Progenitor cell of endocrine pancreas (in vitro differentiated cells): ENCODE measurements around the gene RAI1. TPM values are rescaled to one million over a fixed set of nuclear protein-coding genes. Genes with fewer than 3 reads are reported as not detected.

ENCODE experiments used
- DNase-seq: peaks from one replicate; pipeline ENCODE4 v3.0.0; 2021; ENCODE audit warnings: low spot score; ENCODE audit not compliant: unreplicated experiment
- H3K27ac Mint-ChIP-seq: 2 replicates; pipeline ENCODE4 v1.8.0; 2021; ENCODE audit warnings: mild to moderate bottlenecking, moderate library complexity, mixed read lengths
- H3K27me3 Mint-ChIP-seq: 2 replicates; pipeline ENCODE4 v1.8.0; 2021; ENCODE audit warnings: mixed read lengths
- H3K36me3 Mint-ChIP-seq: 2 replicates; pipeline ENCODE4 v1.8.0; 2022; ENCODE audit warnings: mixed read lengths; ENCODE audit not compliant: insufficient read depth
- H3K4me1 Mint-ChIP-seq: 2 replicates; pipeline ENCODE4 v1.8.0; 2021; ENCODE audit warnings: low read depth, mixed read lengths
- H3K4me3 Mint-ChIP-seq: 2 replicates; pipeline ENCODE4 v1.8.0; 2021; ENCODE audit warnings: low read depth, mild to moderate bottlenecking, moderate library complexity, mixed read lengths
- H3K9me3 Mint-ChIP-seq: 2 replicates; pipeline ENCODE4 v1.8.0; 2021; ENCODE audit warnings: low read depth, mixed read lengths
- total RNA-seq: library from RNA; stranded (reverse); gene quantifications from 2 replicates; pipeline ENCODE4 v1.2.1, GENCODE V29; 2021
- TF ChIP-seq, protein P1 (sequence below): fragments of 200-600 bp; sonication (generic); IDR thresholded peaks from one replicate; pipeline ENCODE4 v1.5.0; 2021; ENCODE audit warnings: antibody characterized with exemption, mild to moderate bottlenecking; ENCODE audit not compliant: unreplicated experiment

Gene RAI1
- total RNA-seq, 1 donor from 2014 or later, result 75.0 TPM

DNA sequence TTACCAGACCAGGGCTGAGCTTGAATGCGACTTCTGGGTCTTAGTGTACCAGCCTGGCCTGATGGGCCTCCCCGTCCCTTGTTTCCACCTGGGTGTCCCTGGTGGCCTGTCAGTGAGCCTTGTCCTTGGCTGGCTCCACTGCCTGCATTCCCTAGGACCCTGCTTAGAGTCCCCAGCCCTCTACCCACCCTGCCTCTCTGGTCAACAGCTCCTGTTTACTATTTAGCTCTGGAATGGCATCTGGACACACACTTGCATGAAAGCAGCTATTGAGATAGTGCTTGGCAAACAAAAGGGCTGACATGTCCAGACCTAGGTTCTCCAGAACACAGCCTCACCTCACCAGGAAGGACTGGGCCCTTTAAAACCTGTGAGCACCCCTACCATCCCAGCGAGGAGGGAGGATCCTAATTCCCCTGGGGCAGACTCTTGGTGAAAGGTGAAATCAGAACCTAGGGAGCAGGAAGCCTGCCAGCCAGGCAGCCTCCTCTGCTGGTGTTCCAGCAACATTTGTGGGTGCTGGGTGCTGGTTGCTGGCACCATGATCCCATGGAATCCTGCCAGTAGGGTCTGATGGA is 38.8 kb downstream of the RAI1 start:
- TF ChIP-seq, protein P1, sequence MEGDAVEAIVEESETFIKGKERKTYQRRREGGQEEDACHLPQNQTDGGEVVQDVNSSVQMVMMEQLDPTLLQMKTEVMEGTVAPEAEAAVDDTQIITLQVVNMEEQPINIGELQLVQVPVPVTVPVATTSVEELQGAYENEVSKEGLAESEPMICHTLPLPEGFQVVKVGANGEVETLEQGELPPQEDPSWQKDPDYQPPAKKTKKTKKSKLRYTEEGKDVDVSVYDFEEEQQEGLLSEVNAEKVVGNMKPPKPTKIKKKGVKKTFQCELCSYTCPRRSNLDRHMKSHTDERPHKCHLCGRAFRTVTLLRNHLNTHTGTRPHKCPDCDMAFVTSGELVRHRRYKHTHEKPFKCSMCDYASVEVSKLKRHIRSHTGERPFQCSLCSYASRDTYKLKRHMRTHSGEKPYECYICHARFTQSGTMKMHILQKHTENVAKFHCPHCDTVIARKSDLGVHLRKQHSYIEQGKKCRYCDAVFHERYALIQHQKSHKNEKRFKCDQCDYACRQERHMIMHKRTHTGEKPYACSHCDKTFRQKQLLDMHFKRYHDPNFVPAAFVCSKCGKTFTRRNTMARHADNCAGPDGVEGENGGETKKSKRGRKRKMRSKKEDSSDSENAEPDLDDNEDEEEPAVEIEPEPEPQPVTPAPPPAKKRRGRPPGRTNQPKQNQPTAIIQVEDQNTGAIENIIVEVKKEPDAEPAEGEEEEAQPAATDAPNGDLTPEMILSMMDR, result no peak
- H3K36me3 Mint-ChIP-seq, result peaks cover 2% of the 10 kb centered on the region
- peaks cover 17% of the 10 kb centered on the region for H3K27me3 Mint-ChIP-seq
- no peak overlapping the region for H3K27ac Mint-ChIP-seq
- peaks cover 49% of the 10 kb centered on the region for H3K4me1 Mint-ChIP-seq
- no peak overlapping the region for H3K4me3 Mint-ChIP-seq
- no peak for DNase-seq
- no peaks in the 10 kb centered on the region for H3K9me3 Mint-ChIP-seq

DNA sequence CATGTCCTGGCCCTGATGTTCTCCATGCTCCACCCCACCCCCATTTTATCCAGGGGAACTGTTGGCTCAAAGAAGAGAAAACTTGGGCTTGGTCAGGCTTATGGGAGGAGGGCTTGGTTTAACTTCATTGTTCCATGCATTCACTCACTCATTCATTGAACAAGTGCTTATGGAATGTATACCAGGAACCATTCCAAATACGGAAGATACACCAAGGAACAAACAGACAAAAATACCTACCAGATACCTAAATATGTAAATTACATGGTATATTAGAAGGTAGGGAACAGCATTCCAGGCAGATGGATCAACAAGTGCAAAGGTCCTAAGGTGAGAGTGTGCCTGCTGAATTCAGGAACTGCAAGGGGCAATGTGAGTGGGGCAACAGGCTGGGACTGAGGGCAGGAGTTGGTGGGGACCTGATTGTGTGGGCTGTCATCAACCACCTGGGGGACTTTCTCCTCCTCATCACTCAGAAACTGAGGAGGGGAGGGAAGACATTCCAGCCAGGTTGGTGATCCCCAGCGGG is 39.9 kb downstream of the RAI1 start:
- no peak overlapping the region for H3K4me3 Mint-ChIP-seq
- TF ChIP-seq, protein P1, result no peak
- H3K36me3 Mint-ChIP-seq, result peaks cover 2% of the 10 kb centered on the region
- no peak overlapping the region for H3K27ac Mint-ChIP-seq
- no peaks in the 10 kb centered on the region for H3K9me3 Mint-ChIP-seq
- no peak for DNase-seq
- H3K4me1 Mint-ChIP-seq, result peaks cover 52% of the 10 kb centered on the region
- peaks cover 17% of the 10 kb centered on the region for H3K27me3 Mint-ChIP-seq

DNA sequence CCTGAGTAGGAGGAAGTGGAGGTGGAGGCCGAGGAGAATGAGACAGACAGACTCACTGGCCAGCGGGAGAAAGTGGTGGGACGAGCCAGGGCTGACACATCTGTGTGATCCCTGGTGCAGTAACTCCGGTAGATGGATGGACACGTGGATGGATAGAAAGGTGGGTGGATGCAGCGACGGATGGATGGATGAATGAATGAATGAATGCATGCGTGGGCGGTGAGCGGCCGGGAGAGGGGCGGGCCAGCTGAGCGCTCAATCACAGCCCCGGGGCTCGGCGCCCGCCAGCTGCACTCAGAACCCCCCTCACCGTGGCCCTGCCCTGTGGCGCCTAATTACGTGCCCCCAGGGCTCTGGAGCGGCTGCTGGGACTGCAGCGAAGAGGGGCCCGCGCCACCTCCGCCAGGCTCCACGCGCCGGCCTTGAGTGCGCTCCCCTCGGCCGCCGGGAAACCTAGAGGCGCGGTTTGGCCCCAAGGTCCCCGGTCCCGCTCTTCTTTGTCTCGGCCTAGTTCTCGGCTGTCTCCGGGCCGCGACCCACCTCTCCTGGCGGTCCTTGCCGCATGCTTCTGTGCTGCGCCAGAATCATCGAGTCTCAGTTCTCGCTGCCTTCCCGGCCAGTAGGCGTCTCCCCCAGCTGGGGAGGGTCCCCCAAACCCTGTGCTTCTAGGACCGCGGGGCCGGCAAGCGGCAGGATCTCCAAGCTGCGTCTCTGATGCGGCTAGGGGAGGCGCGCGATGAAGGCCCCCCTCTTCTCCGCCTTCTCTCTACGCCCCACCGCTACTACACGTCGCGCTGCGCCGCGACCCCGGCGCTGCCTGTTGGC is 41.0 kb downstream of the RAI1 start:
- peak overlapping the region; percentile 78 for H3K4me3 Mint-ChIP-seq
- H3K36me3 Mint-ChIP-seq, result peaks cover 2% of the 10 kb centered on the region
- no peaks in the 10 kb centered on the region for H3K9me3 Mint-ChIP-seq
- peak overlapping the region; percentile 70 for H3K27ac Mint-ChIP-seq
- H3K4me1 Mint-ChIP-seq, result peaks cover 46% of the 10 kb centered on the region
- TF ChIP-seq, protein P1, result no peak
- H3K27me3 Mint-ChIP-seq, result peaks cover 17% of the 10 kb centered on the region
- no peak for DNase-seq

DNA sequence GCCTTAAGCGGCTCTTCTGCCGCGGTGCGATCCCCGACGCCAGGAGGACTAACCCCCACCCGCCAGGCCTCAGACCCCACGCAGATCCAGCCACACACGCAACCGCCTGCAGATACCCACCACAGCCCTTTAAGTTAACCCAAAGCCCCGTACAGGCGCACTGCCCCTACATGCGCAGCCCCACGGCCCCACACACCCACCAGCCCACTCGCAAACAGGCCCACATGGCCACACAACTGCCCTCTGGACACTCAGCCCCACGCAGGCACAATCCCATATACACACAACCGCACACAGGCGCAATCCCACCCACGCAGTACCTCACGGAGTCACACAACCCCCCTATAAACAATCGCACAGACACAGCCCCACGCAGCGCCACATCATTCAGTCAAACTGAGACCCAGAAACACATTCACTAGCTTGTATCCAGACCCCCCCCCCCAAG is 41.7 kb downstream of the RAI1 start:
- TF ChIP-seq, protein P1, result no peak
- peaks cover 17% of the 10 kb centered on the region for H3K27me3 Mint-ChIP-seq
- DNase-seq, result no peak
- no peaks in the 10 kb centered on the region for H3K36me3 Mint-ChIP-seq
- no peaks in the 10 kb centered on the region for H3K9me3 Mint-ChIP-seq
- H3K27ac Mint-ChIP-seq, result peak overlapping the region; percentile 68
- peak overlapping the region; percentile 78 for H3K4me3 Mint-ChIP-seq
- peaks cover 40% of the 10 kb centered on the region for H3K4me1 Mint-ChIP-seq
